Measurements from ENCODE around the gene IRS2.
"Not testable (repeated sequence)": the region's sequence is repeated elsewhere in the genome, so short reads cannot be mapped to it uniquely, and the experiment has no call there.

The IRS2 gene

DNA sequence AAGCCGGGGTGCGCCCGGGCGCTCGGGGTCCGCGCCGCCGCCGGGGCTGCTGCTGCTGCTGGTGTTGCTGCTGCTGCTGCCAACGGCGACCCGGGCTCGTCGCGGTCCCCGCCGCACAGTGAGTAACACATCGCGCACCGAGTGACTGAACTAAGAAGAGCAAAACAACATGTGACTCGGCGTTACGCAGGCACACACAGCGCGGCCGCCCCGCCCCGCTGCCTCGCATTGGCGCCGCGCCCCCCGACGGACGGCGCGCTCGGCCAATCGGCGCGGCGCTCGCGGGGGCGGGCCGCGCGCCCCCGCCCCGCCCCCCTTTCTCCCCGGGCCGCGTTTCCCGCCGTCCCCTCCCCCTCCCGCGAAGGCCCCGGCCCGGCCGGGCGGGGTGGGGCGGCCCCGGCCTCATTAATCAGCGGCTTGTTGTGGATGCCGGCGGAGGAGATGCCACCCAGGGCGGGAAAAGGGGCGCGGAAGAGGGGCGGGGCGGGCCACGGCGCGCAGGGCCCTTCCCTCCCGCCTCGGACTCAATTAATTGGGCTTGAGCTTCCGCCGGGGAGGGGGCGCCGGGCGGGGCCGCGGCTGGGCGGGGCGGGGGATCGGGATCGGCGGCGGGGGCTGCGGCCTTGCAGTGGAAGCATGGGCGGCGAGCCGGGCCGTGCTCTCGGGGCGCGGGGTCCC, at the start of gene IRS2:
Gene IRS2 (minus strand): TSS at position 127 of the 678 bp plus-strand sequence. CDS start 530 bp downstream, outside the sequence.
- peak; percentile 87 for DNase-seq (ENCODE audit: low read depth)

- no peak for DNase-seq (ENCODE audit: low read depth)
Observed at GRCh38 chr13:109834973-109835720, 48.8 kb upstream of the IRS2 start.

- DNase-seq (ENCODE audit: low read depth): no peak
Observed at GRCh38 chr13:109833940-109834339, 47.6 kb upstream of the IRS2 start.

- DNase-seq (ENCODE audit: low read depth): no peak
Observed at GRCh38 chr13:109833071-109833470, 46.7 kb upstream of the IRS2 start.

- not testable (repeated sequence) for DNase-seq (ENCODE audit: low read depth)
Observed at GRCh38 chr13:109828591-109829316, 42.4 kb upstream of the IRS2 start.

- DNase-seq (ENCODE audit: low read depth): not testable (repeated sequence)
Observed at GRCh38 chr13:109823201-109823600, 36.8 kb upstream of the IRS2 start.

DNA sequence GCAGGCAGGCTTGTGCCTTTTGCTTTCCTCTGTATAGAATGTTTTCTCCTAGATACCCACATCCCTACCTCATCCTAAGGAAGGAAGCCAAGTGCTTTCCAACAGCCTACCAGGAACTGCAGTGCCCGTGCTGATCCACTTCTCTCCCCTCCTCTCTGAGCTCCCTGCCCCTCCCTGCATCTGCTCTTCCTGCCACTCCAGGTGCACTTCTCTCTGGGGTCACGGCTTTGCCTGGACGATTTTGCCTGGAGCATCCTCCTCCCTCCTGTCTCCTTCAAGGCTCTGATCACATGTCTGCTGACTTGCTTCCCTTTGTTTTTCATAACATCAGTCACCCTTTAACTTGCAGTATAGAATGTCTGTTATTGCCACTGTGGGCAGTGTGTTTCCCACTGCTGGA, 34.7 kb upstream of the IRS2 start:
- DNase-seq (ENCODE audit: low read depth): no peak

DNA sequence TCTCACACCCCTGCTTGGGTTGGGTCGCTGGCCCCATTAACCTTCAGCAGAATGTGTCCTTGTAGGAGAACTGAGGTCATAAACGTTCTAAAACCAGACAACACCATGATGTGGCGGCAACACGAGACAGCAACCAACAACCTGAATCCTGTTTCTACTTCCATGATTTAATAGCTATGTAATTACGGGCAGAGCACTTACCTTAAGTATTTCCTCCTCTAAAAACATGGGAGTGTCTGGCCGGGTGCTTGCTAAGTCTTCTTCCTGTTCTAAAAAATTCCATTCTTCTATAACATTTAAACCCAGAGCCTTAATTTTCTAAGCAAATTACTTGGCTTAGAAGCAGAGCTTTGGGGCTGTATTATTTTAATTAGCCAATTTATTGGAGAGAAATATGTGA, 33.5 kb upstream of the IRS2 start:
- DNase-seq (ENCODE audit: low read depth): no peak

- no peak for DNase-seq (ENCODE audit: low read depth)
Observed at GRCh38 chr13:109818886-109819285, 32.5 kb upstream of the IRS2 start.

DNA sequence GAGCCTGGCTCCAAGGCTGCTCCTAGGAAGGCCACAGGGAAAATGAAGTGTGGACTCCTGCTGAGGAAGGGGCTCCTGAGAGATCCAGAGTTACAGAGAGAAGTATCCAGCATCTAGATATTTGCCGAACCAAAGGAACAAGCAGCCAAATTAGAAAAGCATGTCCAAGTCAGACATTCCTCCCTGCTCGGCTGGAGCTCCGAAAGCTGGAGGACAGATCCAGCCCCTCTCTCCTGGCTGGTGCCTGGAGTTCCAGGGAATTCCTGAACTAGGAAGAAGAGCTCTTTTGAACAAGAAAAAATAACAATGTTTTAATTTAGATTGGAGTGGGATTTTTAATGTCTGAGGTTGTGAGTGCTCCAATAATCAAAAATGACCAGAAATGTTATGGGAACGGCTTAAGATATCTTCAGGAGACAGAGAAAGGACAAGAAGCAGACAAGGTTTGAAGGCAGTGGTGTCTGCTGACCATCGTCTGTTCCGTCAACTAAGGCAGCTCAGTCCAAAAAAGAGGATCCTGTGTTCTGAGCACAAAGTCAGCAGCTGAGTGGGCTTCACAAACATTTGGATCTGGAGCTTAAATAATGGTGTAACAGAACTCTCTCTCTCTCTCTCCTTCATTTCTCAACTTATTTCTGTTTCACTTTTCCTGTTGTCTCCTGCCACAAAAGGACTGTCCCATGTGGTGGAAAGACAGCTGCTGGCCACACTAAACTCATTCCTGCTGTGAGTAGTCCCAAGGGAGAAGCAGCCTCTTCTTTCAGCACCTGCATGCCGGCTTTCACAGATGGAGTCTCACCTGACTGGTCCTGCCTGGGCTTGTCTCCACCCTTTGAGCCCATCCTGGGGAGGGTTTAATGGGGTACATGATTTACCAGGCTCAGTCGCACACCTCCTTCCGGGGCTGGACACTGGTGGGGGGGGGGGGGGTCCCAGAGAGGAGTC, 31.5 kb upstream of the IRS2 start:
- DNase-seq (ENCODE audit: low read depth): no peak

DNA sequence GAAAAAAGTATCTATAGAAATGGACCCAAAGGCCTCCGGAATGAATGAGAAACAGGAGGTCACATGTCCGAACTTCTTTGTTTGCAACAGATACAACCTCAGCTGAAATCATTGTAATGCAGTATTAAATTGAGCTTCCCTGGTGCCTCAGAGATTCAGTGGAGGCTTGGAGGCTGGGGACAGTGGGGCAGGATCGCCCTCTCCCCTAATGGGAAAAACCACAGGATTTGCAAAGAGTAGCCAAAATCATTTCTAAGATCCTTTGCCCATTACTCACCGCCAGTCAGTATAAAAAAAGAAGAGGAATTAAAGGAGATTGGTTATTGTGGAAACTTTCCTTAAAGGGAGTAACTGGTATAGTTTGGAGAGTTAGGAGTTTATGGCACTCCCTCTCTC, 30.4 kb upstream of the IRS2 start:
- no peak for DNase-seq (ENCODE audit: low read depth)

DNA sequence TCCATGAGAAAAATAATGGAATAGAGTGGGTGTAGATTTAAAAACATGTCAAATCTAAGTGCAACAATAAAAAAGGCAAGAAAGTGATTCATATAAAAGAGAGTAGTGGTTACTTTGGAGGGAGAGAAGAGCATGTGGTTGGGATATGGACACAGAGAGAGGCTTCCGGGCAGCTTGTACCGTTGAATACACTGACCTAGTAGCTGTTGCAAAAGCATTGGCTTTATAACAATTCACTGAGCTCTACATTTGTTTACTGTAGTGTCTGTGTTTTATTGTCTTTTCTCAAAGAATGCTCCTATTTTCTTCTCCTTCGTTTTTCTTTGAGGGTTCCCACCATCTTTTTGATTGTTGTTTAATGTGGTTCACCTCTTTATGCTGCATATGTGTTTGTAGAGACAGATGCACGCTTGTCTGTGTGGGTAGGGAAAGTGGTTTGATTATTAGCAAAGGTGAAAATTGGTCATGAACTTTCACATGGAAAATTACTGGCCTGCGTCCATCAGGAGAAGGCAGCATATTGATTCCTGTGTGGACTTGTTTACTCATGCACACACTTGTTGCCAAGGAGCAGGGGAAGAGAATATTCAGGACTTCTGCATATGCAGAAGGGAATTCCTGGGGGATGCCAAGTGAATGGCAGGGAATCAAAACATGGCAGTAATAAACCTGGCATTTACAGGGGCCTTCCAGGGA, 29.9 kb upstream of the IRS2 start:
- no peak for DNase-seq (ENCODE audit: low read depth)

DNA sequence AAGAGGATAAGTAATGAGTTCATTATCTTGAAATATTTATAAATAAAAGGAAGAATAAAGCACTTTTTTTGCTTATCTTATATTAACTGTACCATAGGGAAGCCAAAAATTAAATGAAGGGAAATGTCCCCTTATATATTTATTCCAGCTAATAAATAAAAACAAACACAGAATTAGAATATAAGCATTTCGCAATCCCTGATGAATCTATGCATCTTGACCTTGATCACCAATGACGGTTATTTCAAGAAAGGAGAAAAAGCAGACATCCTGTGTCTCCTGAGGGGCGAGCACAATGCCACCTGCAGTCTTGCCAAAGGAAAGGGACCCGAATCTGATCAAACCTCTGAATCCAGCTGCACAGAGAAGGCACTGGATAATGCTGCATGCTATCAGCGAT, 29.3 kb upstream of the IRS2 start:
- DNase-seq (ENCODE audit: low read depth): no peak

DNA sequence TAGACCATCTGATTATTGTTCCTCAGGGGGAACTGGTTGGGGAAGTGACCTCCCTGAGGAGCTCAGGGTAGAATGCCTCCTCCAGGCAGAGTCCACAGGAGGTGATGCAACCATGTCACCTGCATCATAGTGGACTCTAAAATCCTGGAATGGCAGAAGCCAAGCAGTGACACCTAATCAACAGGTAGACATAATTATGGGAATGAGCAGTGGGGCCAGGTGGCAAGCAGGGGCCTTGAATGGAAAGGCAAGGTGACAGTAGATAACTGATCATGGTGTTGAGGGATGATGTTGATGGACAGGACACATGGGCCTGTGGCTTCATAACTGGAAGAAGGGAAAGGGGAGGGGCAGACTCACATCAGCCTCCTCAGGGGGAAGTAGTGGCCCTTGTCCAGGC, 27.3 kb upstream of the IRS2 start:
- no peak for DNase-seq (ENCODE audit: low read depth)

DNA sequence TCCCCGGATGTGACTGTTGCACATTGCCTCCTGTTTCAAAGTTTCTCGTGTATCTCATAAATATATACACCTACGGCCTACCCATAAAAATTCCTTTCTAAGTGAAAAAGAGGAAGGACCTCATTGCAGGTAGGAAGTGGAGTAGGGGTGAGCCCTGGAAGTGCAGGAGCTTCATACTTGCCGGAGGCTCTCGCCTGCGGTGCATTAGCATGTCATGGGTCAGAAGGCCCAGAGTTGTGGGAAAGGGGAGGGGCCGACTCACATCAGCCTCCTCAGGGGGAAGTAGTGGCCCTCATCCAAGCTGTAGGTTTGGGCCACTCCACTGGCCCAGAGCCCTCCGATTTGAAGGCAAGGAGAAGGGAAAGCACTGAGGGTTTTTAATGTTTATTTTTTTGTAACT, 26.0 kb upstream of the IRS2 start:
- DNase-seq (ENCODE audit: low read depth): no peak

GRCh38 chr13:109810761-109811510, 24.6 kb upstream of the IRS2 start:
- DNase-seq (ENCODE audit: low read depth): no peak

DNA sequence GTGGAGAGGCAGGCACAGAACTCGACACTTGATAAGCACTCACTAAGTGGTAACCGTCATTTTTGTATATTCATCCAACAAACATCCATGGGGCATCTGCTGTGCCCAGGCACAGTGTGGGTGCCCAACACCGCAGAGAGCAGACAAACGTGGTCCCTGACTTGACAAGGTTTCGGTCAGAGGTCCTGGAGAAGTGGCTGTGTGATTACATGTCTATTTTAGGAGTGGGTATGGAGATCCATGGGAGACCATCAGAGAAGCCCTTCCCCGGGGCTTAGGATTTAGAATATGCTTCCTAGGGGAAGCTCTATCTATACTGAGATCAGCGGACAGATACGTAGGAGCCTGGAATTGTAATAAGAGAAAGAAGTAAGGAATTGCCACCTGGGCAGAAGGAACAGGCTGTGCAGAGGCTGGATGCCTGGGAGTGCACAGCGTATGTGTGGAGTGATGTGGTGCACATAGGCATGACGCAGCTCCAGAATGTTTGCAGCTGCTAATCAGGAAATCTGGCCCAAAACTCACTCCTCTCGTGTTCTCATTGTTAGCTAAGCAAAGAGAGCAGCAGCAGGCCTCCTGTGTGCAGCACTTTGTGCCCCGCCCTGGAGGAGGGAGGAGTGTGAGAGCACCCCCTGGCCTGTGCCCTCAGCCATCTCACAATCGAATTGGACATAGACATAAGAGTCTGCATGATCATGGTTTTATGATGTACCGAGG, 23.0 kb upstream of the IRS2 start:
- DNase-seq (ENCODE audit: low read depth): no peak

DNA sequence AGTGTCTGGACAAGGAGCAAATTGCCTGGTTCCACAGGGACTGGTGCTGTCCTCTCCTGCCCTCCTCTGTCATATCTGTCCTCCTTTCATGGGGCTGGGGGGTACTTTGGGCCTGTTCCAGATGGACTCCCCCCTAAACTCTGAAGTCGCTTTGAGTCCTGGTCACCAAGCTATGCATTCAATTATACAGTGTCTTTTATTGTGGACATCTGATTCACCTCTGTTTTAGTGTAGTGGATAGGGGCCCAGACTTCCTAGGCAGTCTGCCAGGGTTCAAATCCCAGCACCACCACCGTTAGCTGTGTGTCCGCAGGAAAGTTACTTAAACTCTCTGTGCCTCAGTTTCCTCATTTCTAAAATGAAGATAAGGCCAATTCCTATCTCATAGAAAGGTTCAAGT, 21.0 kb upstream of the IRS2 start:
- DNase-seq (ENCODE audit: low read depth): no peak

DNA sequence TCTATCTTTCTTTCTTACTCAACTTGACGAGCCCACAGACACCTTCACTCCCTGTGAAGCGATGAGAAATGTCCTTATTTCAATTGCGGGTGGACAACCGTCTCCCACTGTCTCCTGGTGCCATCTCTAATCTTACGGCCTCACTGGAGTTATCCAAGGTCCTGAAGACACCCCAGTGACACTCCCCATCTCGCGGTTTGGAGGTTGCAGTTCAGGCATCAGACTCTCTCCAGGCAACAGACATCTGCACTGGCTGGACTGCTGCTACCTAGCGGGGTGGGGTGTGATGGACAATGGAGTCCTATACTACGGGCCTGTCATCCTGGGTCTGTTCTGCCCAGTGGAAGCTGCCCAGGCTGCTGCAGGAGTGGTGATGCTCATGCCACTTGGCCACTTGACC, 18.3 kb upstream of the IRS2 start:
- DNase-seq (ENCODE audit: low read depth): no peak

GRCh38 chr13:109803825-109804224, 17.4 kb upstream of the IRS2 start:
- no peak for DNase-seq (ENCODE audit: low read depth)
